CD14-positive monocyte (primary cell): ENCODE results near the gene COMT. TPM values are rescaled to one million over a fixed set of nuclear protein-coding genes. Genes with fewer than 3 reads are reported as not detected.
A peak's percentile ranks its signal among the peaks of the same experiment; 100 is the strongest.

Source experiments
- DNase-seq, 3 donors: peaks; one replicate each; pipeline ENCODE4 v3.0.0-alpha.2; 2011 to 2022
- H2AFZ ChIP-seq: 2 replicates; pipeline ENCODE4 v1.6.0; 2012; ENCODE audit warnings: mild to moderate bottlenecking, low read depth, low read length, inconsistent platforms; ENCODE audit not compliant: insufficient read depth, poor library complexity, severe bottlenecking
- H3K27ac ChIP-seq, 2 donors: 1 replicate in 1 of 2; 2 replicates in 1 of 2; pipeline ENCODE4 v1.5.1; 2012 to 2013; ENCODE audit warnings: low read length in 2 of 2, control low read depth in 1 of 2, inconsistent platforms in 1 of 2, low read depth in 1 of 2, mild to moderate bottlenecking in 1 of 2
- H3K27me3 ChIP-seq, 2 donors: one replicate each; pipeline versions ENCODE4 v1.6.0 to v1.6.1; 2011 to 2013; ENCODE audit warnings: low read length in 2 of 2; ENCODE audit not compliant: control insufficient read depth in 2 of 2, insufficient read depth in 2 of 2
- H3K36me3 ChIP-seq, 2 donors: replicated peaks in 1 of 2; 1 replicate in 1 of 2; 2 replicates in 1 of 2; pipeline versions ENCODE4 v1.5.1 to v1.6.1; 2012 to 2013; ENCODE audit warnings: low read length in 2 of 2, control low read depth in 1 of 2, inconsistent platforms in 1 of 2, mild to moderate bottlenecking in 1 of 2; ENCODE audit not compliant: insufficient read depth in 2 of 2, control insufficient read depth in 1 of 2
- H3K4me1 ChIP-seq, 2 donors: 1 replicate in 1 of 2; 2 replicates in 1 of 2; pipeline versions ENCODE4 v1.5.1 to v1.6.1; 2012 to 2013; ENCODE audit warnings: low read length in 2 of 2, control low read depth in 1 of 2, inconsistent platforms in 1 of 2, mild to moderate bottlenecking in 1 of 2, moderate library complexity in 1 of 2; ENCODE audit not compliant: insufficient read depth in 2 of 2, control insufficient read depth in 1 of 2
- H3K4me2 ChIP-seq: replicated peaks from 2 replicates; pipeline ENCODE3; 2012; ENCODE audit warnings: low read length, moderate library complexity, mild to moderate bottlenecking; ENCODE audit not compliant: poor library complexity, severe bottlenecking; ENCODE audit errors: extremely low read depth
- H3K4me3 ChIP-seq, 3 experiments: fragments of 200-600 bp in 1 of 3; sonication (generic) in 1 of 3; replicated peaks in 1 of 3; 1 replicate in 2 of 3; 2 replicates in 1 of 3; pipeline ENCODE4 v1.5.1; 2011 to 2013; ENCODE audit warnings: low read length in 3 of 3, mild to moderate bottlenecking in 3 of 3, control low read depth in 2 of 3, low read depth in 2 of 3, inconsistent platforms in 1 of 3, moderate library complexity in 1 of 3
- H3K79me2 ChIP-seq: 2 replicates; pipeline ENCODE4 v1.6.0; 2012; ENCODE audit warnings: mild to moderate bottlenecking, control low read depth, inconsistent platforms, low read length, moderate library complexity; ENCODE audit not compliant: insufficient read depth
- H3K9ac ChIP-seq: 2 replicates; pipeline ENCODE4 v1.6.0; 2017; ENCODE audit warnings: low read length, mild to moderate bottlenecking; ENCODE audit not compliant: insufficient read depth, poor library complexity, severe bottlenecking
- H3K9me3 ChIP-seq, 2 donors: replicated peaks in 1 of 2; 1 replicate in 1 of 2; 2 replicates in 1 of 2; pipeline versions ENCODE4 v1.5.1 to v1.6.1; 2012 to 2013; ENCODE audit warnings: low read length in 2 of 2, control low read depth in 1 of 2; ENCODE audit not compliant: control insufficient read depth in 1 of 2, insufficient read depth in 1 of 2
- H4K20me1 ChIP-seq: 2 replicates; pipeline ENCODE4 v1.6.0; 2012; ENCODE audit warnings: mild to moderate bottlenecking, low read length, control low read depth, moderate library complexity; ENCODE audit not compliant: insufficient read depth
- H3K27ac Mint-ChIP-seq, 7 donors: one replicate each; pipeline ENCODE4 v1.8.0; 2020; ENCODE audit warnings: mild to moderate bottlenecking in 7 of 7, mixed read lengths in 7 of 7, moderate library complexity in 6 of 7, inconsistent platforms in 2 of 7
- H3K27me3 Mint-ChIP-seq, 3 donors: one replicate each; pipeline ENCODE4 v1.8.0; 2021 to 2022; ENCODE audit warnings: low read depth in 3 of 3, mild to moderate bottlenecking in 3 of 3, mixed read lengths in 3 of 3, moderate library complexity in 3 of 3, inconsistent platforms in 1 of 3
- H3K36me3 Mint-ChIP-seq, 2 donors: one replicate each; pipeline ENCODE4 v1.8.0; 2020; ENCODE audit warnings: mixed read lengths in 2 of 2, inconsistent platforms in 1 of 2, mild to moderate bottlenecking in 1 of 2
- H3K4me1 Mint-ChIP-seq: one replicate; pipeline ENCODE4 v1.8.0; 2020; ENCODE audit warnings: mild to moderate bottlenecking, mixed read lengths
- H3K4me3 Mint-ChIP-seq, 2 donors: one replicate each; pipeline ENCODE4 v1.8.0; 2020; ENCODE audit warnings: mild to moderate bottlenecking in 2 of 2, mixed read lengths in 2 of 2, moderate library complexity in 1 of 2
- H3K9me3 Mint-ChIP-seq, 7 donors: one replicate each; pipeline ENCODE4 v1.8.0; 2020 to 2022; ENCODE audit warnings: mixed read lengths in 7 of 7, mild to moderate bottlenecking in 6 of 7, moderate library complexity in 6 of 7, inconsistent platforms in 2 of 7
- CTCF ChIP-seq: fragments of 200-600 bp; IDR thresholded peaks from one replicate; pipeline ENCODE4 v1.8.0; 2022; ENCODE audit warnings: antibody characterized with exemption, mild to moderate bottlenecking
- WGBS: methylation state at CpG from one replicate; pipeline ENCODE4 v1.1.5; 2013; ENCODE audit warnings: missing lambda C conversion rate; ENCODE audit not compliant: insufficient coverage; 5-methylcytosine and 5-hydroxymethylcytosine counted together
- intact Hi-C, 2 donors: fragments of 100-400 bp; cut with micrococcal nuclease; formaldehyde crosslinking; loops; one replicate each; pipeline versions ENCODE4 v1.15.0 to v1.15.1; 2023
- polyA plus RNA-seq, 3 donors: library from polyadenylated mRNA; depleted of rRNA in 1 of 3; unstranded in 2 of 3; stranded (reverse) in 1 of 3; fragments of 300-500 nt in 2 of 3; fragments of >200 nt in 1 of 3; fragmentation: Illumina TruSeq in 2 of 3; gene quantifications; 1 replicate in 2 of 3; 2 replicates in 1 of 3; pipeline ENCODE4 v1.2.3, GENCODE V29; 2012 to 2021

COMT gene
- polyA plus RNA-seq, 3 donors, result 314 to 400 (median 329) TPM

GRCh38 chr22:19940536-19941364, 822 bp upstream of the COMT start:
- peak overlapping the region; percentile 98 for H3K4me2 ChIP-seq
- H3K4me3 ChIP-seq, result peak overlapping the region; percentile 73 to 96 (median 86)
- H3K27me3 ChIP-seq, result no peaks in the 10 kb centered on the region
- peaks cover 58 to 71% of the 10 kb centered on the region in 2 donors for H3K4me1 ChIP-seq
- intact Hi-C loops, result no loop called here
- peaks cover under 1 to 9% (median 3%) of the 10 kb centered on the region in 7 donors for H3K9me3 Mint-ChIP-seq
- H3K4me1 Mint-ChIP-seq, result peaks cover 70% of the 10 kb centered on the region
- peaks cover 80% of the 10 kb centered on the region for H3K79me2 ChIP-seq
- peak overlapping the region; percentile 65 to 94 for H3K27ac ChIP-seq
- H3K36me3 ChIP-seq, result no peaks in the 10 kb centered on the region
- peak overlapping the region; percentile 97 for H3K9ac ChIP-seq
- peak overlapping the region; percentile 13 to 96 (median 93) for H3K27ac Mint-ChIP-seq
- H3K4me3 Mint-ChIP-seq, result peak overlapping the region; percentile 94 to 96
- no peak for TF ChIP-seq CTCF
- peaks cover 14 to 18% of the 10 kb centered on the region in 2 donors for H3K36me3 Mint-ChIP-seq
- H4K20me1 ChIP-seq, result no peaks in the 10 kb centered on the region
- no peak for DNase-seq
- H3K27me3 Mint-ChIP-seq, result peaks cover 0 to 2% (median 1%) of the 10 kb centered on the region in 3 donors
- H3K9me3 ChIP-seq, result peaks cover under 1 to 5% of the 10 kb centered on the region in 2 donors
- peak overlapping the region; percentile 96 for H2AFZ ChIP-seq
- WGBS, result 65% methylated on average over 13 of the region's 21 CpGs

- peak overlapping the region; percentile 94 to 96 for H3K4me3 Mint-ChIP-seq
- DNase-seq, result peak; percentile 25 to 49 (median 49)
Measured at GRCh38 chr22:19942157-19943081, 847 bp downstream of the COMT start.

More at GRCh38 chr22:19942157-19943081, 847 bp downstream of the COMT start:
- Histone ChIP-seq H3K9me3 (no peaks in the 10 kb centered on the region), H2AFZ (peak overlapping the region; percentile 96), H3K36me3 (no peaks in the 10 kb centered on the region), H3K79me2 (peaks cover 79% of the 10 kb centered on the region), H3K27ac (peak overlapping the region; percentile 78 to 94), H3K4me3 (peak overlapping the region; percentile 73 to 96 (median 81)), H3K4me1 (peaks cover 60 to 69% of the 10 kb centered on the region in 2 donors), H3K4me2 (peak overlapping the region; percentile 98), H4K20me1 (peaks cover 3% of the 10 kb centered on the region), H3K9ac (peak overlapping the region; percentile 97), H3K27me3 (no peaks in the 10 kb centered on the region)
- TF ChIP-seq CTCF, result no peak
- Mint-ChIP-seq H3K27ac (peak overlapping the region; percentile 90 to 96 (median 93)), H3K9me3 (no peaks in the 10 kb centered on the region), H3K4me1 (peaks cover 72% of the 10 kb centered on the region), H3K27me3 (peaks cover 0 to 3% (median 0%) of the 10 kb centered on the region in 3 donors), H3K36me3 (peaks cover 4 to 9% of the 10 kb centered on the region in 2 donors)
- 2% methylated on average over 7 of the region's 8 CpGs for WGBS
- intact Hi-C loops, result no loop called here
